ENCODE measurements around the gene NOVA1.

The NOVA1 gene

DNA sequence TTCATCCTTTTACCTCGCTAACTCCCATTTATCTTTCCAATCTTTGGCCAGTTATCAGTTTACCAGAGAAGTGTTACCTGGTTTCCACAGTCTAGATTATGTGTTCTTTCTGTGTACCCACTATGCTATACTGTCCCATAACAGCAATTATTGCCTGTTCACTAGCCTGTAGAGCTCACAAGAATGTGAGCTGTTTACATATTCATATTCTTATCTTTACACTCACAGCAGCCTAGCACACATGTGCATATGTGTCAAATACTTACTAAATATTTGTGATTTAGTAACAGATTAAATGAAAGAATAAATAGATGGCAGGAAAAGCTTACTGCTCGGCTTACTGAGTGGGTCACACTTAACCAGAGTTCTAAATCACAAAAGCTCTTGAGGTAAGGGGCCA is 97.8 kb downstream of the NOVA1 start:
- no peak for DNase-seq (ENCODE audit: low read depth)
- no peak overlapping the region for H3K4me3 ChIP-seq (replicated peaks; ENCODE audit: low read depth, low read length)
- no peak for TF ChIP-seq CTCF (IDR thresholded peaks at IDR 0.05; ENCODE audit: low read length, missing control alignments)

DNA sequence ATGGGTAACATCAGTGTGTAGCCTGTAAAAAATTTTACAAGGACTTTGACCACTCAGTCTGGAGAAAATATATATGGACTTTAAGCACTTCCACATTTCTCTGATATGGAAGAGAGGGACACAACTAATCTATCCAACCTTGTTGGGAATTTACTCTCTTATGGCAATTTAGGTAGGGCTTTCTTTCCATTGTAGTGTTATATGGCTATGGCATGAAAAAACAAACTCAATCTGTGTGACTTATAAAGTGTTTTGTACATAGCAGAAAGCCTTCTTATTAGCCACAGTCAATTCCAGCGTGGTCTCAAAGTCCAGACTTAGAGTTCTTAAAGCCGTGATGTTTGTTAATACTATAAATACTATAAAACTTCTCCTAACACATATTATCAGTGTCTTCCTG is 98.3 kb downstream of the NOVA1 start:
- H3K4me3 ChIP-seq (replicated peaks; ENCODE audit: low read depth, low read length), result no peak overlapping the region
- no peak for DNase-seq (ENCODE audit: low read depth)
- TF ChIP-seq CTCF (IDR thresholded peaks at IDR 0.05; ENCODE audit: low read length, missing control alignments), result no peak

GRCh38 chr14:26486922-26487321 is 110.9 kb downstream of the NOVA1 start:
- TF ChIP-seq CTCF (IDR thresholded peaks at IDR 0.05; ENCODE audit: low read length, missing control alignments), result no peak
- no peak overlapping the region for H3K4me3 ChIP-seq (replicated peaks; ENCODE audit: low read depth, low read length)
- DNase-seq (ENCODE audit: low read depth), result peak; percentile 5

GRCh38 chr14:26484562-26484961 is 113.3 kb downstream of the NOVA1 start:
- no peak overlapping the region for H3K4me3 ChIP-seq (replicated peaks; ENCODE audit: low read depth, low read length)
- no peak for DNase-seq (ENCODE audit: low read depth)
- no peak for TF ChIP-seq CTCF (IDR thresholded peaks at IDR 0.05; ENCODE audit: low read length, missing control alignments)

DNA sequence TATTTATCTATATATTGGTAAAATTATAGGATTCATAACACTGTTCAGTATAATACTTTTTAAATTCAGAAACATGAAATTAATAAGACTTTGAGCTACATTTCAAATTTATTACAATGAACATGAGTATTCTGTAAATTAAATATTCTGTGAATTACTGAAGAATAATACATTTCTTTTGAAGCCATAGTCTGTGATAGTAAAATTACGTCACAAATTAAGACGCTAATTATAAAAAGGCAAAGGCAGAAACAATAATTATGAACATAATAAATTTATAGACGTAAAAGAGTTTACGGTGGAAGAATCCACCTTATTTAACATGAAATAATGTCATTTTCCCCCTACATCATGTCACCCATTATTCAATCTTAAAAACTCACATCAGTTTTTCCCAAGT is 118.9 kb downstream of the NOVA1 start:
- no peak for TF ChIP-seq CTCF (IDR thresholded peaks at IDR 0.05; ENCODE audit: low read length, missing control alignments)
- H3K4me3 ChIP-seq (replicated peaks; ENCODE audit: low read depth, low read length), result no peak overlapping the region
- no peak for DNase-seq (ENCODE audit: low read depth)

DNA sequence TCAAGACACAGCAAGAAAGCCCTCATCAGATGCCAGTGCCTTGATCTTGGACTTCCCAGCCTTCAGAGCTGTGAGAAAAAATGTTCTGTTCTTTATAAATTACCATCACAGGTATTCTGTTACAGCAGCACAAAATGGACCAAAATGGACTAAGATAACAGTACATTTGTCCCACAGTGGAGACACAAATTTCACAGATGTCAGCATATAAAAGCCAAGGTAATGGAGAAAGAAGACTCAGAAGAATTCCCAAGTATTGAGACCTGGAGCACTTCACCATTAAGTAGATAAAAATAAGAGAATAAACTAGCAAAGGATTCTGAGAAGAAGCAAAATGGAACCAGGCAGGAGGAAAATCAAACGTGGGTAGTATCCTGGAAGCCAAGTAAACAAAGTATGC is 131.0 kb downstream of the NOVA1 start:
- H3K4me3 ChIP-seq (replicated peaks; ENCODE audit: low read depth, low read length), result no peak overlapping the region
- DNase-seq (ENCODE audit: low read depth), result no peak
- no peak for TF ChIP-seq CTCF (IDR thresholded peaks at IDR 0.05; ENCODE audit: low read length, missing control alignments)

- no peak for DNase-seq (ENCODE audit: low read depth)
- no peak overlapping the region for H3K4me3 ChIP-seq (replicated peaks; ENCODE audit: low read depth, low read length)
Observed at GRCh38 chr14:26463136-26463535, 134.7 kb downstream of the NOVA1 start.

More at GRCh38 chr14:26463136-26463535, 134.7 kb downstream of the NOVA1 start:
- TF ChIP-seq CTCF (IDR thresholded peaks at IDR 0.05; ENCODE audit: low read length, missing control alignments), result no peak
